A549 (cell line): ENCODE data around the gene GALNTL6.

ENCODE experiments used
- BHLHE40 ChIP-seq: IDR thresholded peaks from 2 replicates; pipeline ENCODE4 v1.6.1; 2012; ENCODE audit warnings: low read depth, low read length, inconsistent platforms
- ESRRA ChIP-seq: fragments of 150-350 bp; IDR thresholded peaks from 2 replicates; pipeline ENCODE4 v1.6.1; 2014; ENCODE audit warnings: mild to moderate bottlenecking, low read length, borderline replicate concordance
- TF ChIP-seq, protein P1 (sequence below): fragments of 150-350 bp; IDR thresholded peaks from 2 replicates; pipeline ENCODE4 v1.6.1; 2014; ENCODE audit warnings: low read depth, mild to moderate bottlenecking, low read length
- TF ChIP-seq, protein P2 (sequence below): fragments of >200 bp; sonication (Bioruptor Twin); formaldehyde crosslinking; IDR thresholded peaks from 3 replicates; pipeline ENCODE4 v1.5.1; 2016

DNA sequence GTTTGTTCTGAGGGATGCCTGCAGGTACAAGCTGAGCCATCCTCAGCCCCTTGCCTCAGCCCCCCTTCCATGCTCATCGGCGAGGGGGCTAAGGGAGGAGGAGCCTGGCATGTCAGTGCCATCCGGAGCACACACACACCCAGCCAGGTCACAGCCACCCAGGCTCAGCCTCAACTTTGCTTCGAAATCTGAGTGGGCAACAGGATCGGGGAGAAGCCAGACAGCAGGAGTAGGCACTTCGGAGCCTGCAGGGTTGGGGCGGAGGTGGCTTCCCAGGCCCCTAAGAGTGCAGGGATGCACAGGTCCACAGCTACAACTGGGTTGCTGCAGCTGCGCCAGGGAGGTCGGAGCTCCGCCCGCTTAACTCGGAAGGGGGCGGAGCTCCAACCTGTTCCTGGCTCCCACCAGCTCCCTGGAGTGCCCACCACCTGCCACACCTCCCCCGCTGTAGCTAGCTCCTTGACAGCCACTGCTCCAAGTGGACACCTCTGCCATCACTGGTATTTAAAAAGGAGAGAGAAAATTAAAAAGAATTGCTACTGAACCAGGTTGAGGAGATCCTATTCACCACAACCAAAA, 1162.5 kb downstream of the GALNTL6 start:
- TF ChIP-seq ESRRA (no peak), BHLHE40 (no peak)
- TF ChIP-seq, protein P1, sequence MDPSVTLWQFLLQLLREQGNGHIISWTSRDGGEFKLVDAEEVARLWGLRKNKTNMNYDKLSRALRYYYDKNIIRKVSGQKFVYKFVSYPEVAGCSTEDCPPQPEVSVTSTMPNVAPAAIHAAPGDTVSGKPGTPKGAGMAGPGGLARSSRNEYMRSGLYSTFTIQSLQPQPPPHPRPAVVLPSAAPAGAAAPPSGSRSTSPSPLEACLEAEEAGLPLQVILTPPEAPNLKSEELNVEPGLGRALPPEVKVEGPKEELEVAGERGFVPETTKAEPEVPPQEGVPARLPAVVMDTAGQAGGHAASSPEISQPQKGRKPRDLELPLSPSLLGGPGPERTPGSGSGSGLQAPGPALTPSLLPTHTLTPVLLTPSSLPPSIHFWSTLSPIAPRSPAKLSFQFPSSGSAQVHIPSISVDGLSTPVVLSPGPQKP, result no peak
- TF ChIP-seq, protein P2, sequence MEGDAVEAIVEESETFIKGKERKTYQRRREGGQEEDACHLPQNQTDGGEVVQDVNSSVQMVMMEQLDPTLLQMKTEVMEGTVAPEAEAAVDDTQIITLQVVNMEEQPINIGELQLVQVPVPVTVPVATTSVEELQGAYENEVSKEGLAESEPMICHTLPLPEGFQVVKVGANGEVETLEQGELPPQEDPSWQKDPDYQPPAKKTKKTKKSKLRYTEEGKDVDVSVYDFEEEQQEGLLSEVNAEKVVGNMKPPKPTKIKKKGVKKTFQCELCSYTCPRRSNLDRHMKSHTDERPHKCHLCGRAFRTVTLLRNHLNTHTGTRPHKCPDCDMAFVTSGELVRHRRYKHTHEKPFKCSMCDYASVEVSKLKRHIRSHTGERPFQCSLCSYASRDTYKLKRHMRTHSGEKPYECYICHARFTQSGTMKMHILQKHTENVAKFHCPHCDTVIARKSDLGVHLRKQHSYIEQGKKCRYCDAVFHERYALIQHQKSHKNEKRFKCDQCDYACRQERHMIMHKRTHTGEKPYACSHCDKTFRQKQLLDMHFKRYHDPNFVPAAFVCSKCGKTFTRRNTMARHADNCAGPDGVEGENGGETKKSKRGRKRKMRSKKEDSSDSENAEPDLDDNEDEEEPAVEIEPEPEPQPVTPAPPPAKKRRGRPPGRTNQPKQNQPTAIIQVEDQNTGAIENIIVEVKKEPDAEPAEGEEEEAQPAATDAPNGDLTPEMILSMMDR, result no peak
